DOHH2 (cell line): ENCODE data around the gene CCBE1.

Experiments
- CTCF ChIP-seq: fragments of 200-600 bp; sonication (generic); IDR thresholded peaks from one replicate; pipeline ENCODE4 v1.5.1; 2014; ENCODE audit warnings: antibody characterized with exemption, mild to moderate bottlenecking, low read depth, low read length; ENCODE audit not compliant: poor library complexity, severe bottlenecking
- EZH2phosphoT487 ChIP-seq: fragments of 200-600 bp; sonication (generic); IDR thresholded peaks from 2 replicates; pipeline ENCODE4 v1.6.1; 2017; ENCODE audit warnings: borderline replicate concordance, mild to moderate bottlenecking, antibody characterized with exemption, low read length, moderate library complexity, mixed read lengths

GRCh38 chr18:59744271-59744721, 47.1 kb upstream of the CCBE1 start:
- no peak for TF ChIP-seq CTCF
- no peak for TF ChIP-seq EZH2phosphoT487
